Endothelial cell of umbilical vein (primary cell): ENCODE data around the gene AKNAD1.

Source experiments
- EZH2 ChIP-seq: IDR thresholded peaks from 2 replicates; pipeline ENCODE4 v1.6.1; 2012; ENCODE audit warnings: borderline replicate concordance, low read depth, mild to moderate bottlenecking, moderate library complexity, low read length, inconsistent platforms; ENCODE audit not compliant: severe bottlenecking
- FOS ChIP-seq: IDR thresholded peaks from 2 replicates; pipeline ENCODE4 v1.6.1; 2011; ENCODE audit warnings: mild to moderate bottlenecking, low read length, moderate library complexity, borderline replicate concordance; ENCODE audit not compliant: insufficient read depth
- GATA2 ChIP-seq: IDR thresholded peaks from 2 replicates; pipeline ENCODE4 v1.7.0; 2011; ENCODE audit warnings: low read depth, mild to moderate bottlenecking, moderate library complexity, mixed read lengths, low read length; ENCODE audit not compliant: insufficient read length, insufficient read depth
- JUN ChIP-seq: IDR thresholded peaks from 2 replicates; pipeline ENCODE4 v1.6.1; 2011; ENCODE audit warnings: borderline replicate concordance, low read depth; ENCODE audit not compliant: insufficient read length, insufficient read depth
- MYC ChIP-seq: IDR thresholded peaks from one replicate; pipeline ENCODE4 v1.6.1; 2011; ENCODE audit warnings: mild to moderate bottlenecking, low read depth, low read length
- POLR2A ChIP-seq: IDR thresholded peaks from 2 replicates; pipeline ENCODE4 v1.6.1; 2012; ENCODE audit warnings: low read depth, mild to moderate bottlenecking, control low read depth, low read length
- POLR2AphosphoS5 ChIP-seq: IDR thresholded peaks from 2 replicates; pipeline ENCODE4 v1.6.1; 2012; ENCODE audit warnings: low read depth, mild to moderate bottlenecking, control low read depth, low read length, moderate library complexity; ENCODE audit not compliant: insufficient read depth
- TF ChIP-seq, protein P1 (sequence below), 2 donors: IDR thresholded peaks; 1 replicate in 1 of 2; 2 replicates in 1 of 2; pipeline ENCODE4 v1.5.1; 2011; ENCODE audit warnings: low read length in 2 of 2, mild to moderate bottlenecking in 2 of 2, moderate library complexity in 2 of 2, control low read depth in 1 of 2, inconsistent platforms in 1 of 2, low read depth in 1 of 2; ENCODE audit not compliant: insufficient read depth in 1 of 2; ENCODE audit errors: extremely low read depth in 1 of 2
- TF ChIP-seq, protein P2 (sequence below): IDR thresholded peaks from 2 replicates; pipeline ENCODE4 v1.6.1; 2011; ENCODE audit not compliant: insufficient read depth, insufficient read length

DNA sequence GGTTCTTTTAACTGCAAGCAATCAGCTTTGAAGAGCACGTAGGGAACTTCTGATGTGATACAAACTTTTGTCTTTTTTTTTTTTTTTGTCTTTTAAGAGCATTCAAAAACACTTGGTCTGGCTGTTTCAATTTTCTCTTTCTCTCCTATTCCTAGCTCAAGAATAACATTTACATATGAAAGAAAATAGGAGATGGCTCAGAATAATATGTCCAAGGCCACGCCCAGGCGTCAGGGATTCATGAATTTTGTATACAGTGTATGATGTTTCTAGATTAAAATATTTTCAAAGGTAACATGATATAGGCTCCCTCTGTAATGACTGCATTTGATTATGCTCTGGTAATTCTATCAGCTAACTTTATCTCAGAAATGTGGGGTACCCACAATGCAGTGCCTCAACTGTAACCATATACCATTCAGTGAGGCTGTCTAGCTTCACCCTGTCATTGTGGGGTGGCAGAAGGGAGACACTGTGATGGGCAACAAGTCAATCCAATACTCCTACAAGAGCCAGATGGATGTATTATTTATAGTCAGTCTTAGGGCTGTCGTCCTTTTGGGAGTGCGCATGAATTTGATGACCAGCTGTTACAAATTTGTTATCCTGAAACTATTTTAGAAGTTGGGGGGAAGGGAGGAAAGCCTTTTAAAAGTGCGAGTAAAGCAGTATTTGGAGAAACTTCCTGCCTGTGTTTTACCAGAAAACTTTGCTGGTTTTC, 1.5 kb upstream of the AKNAD1 start:
- TF ChIP-seq EZH2 (no peak), POLR2A (no peak), POLR2AphosphoS5 (no peak), FOS (no peak), MYC (no peak), GATA2 (no peak), JUN (no peak)
- TF ChIP-seq, protein P1, sequence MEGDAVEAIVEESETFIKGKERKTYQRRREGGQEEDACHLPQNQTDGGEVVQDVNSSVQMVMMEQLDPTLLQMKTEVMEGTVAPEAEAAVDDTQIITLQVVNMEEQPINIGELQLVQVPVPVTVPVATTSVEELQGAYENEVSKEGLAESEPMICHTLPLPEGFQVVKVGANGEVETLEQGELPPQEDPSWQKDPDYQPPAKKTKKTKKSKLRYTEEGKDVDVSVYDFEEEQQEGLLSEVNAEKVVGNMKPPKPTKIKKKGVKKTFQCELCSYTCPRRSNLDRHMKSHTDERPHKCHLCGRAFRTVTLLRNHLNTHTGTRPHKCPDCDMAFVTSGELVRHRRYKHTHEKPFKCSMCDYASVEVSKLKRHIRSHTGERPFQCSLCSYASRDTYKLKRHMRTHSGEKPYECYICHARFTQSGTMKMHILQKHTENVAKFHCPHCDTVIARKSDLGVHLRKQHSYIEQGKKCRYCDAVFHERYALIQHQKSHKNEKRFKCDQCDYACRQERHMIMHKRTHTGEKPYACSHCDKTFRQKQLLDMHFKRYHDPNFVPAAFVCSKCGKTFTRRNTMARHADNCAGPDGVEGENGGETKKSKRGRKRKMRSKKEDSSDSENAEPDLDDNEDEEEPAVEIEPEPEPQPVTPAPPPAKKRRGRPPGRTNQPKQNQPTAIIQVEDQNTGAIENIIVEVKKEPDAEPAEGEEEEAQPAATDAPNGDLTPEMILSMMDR (IDR thresholded peaks at IDR 0.05; ENCODE audit: extremely low read depth in 1 of 2, insufficient read depth in 1 of 2, low read depth in 1 of 2, low read length in 2 of 2) = no peak
- TF ChIP-seq, protein P2, sequence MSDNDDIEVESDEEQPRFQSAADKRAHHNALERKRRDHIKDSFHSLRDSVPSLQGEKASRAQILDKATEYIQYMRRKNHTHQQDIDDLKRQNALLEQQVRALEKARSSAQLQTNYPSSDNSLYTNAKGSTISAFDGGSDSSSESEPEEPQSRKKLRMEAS = no peak
